Midbrain (tissue), 1 donor: ENCODE results near the gene EFHD2.
"Not testable (repeated sequence)": the region's sequence is repeated elsewhere in the genome, so short reads cannot be mapped to it uniquely, and the experiment has no call there.

Experiments used
- DNase-seq: peaks from one replicate; lab custom pipeline; 2025; lab: John Stamatoyannopoulos, UW

EFHD2 gene

GRCh38 chr1:15430787-15431570 lies 21.3 kb downstream of the EFHD2 start:
- peak; percentile 71 for DNase-seq

GRCh38 chr1:15431571-15431948 lies 21.9 kb downstream of the EFHD2 start:
- no peak for DNase-seq

- no peak for DNase-seq
Observed at GRCh38 chr1:15432324-15432723, 22.6 kb downstream of the EFHD2 start.

GRCh38 chr1:15433471-15433870 lies 23.8 kb downstream of the EFHD2 start:
- DNase-seq: no peak

GRCh38 chr1:15434739-15435138 lies 25.1 kb downstream of the EFHD2 start:
- DNase-seq: not testable (repeated sequence)

- no peak for DNase-seq
Observed at GRCh38 chr1:15435239-15436077, 25.8 kb downstream of the EFHD2 start.

GRCh38 chr1:15436881-15437442 lies 27.3 kb downstream of the EFHD2 start:
- no peak for DNase-seq

- DNase-seq: no peak
Observed at GRCh38 chr1:15439325-15439724, 29.6 kb downstream of the EFHD2 start.

GRCh38 chr1:15440357-15440756 lies 30.7 kb downstream of the EFHD2 start:
- DNase-seq: no peak

- no peak for DNase-seq
Observed at GRCh38 chr1:15441247-15441646, 31.6 kb downstream of the EFHD2 start.

- no peak for DNase-seq
Observed at GRCh38 chr1:15442119-15442518, 32.4 kb downstream of the EFHD2 start.

GRCh38 chr1:15442759-15443158 lies 33.1 kb downstream of the EFHD2 start:
- no peak for DNase-seq

- no peak for DNase-seq
Observed at GRCh38 chr1:15443281-15443680, 33.6 kb downstream of the EFHD2 start.

GRCh38 chr1:15444468-15445389 lies 35.0 kb downstream of the EFHD2 start:
- no peak for DNase-seq

- no peak for DNase-seq
Observed at GRCh38 chr1:15445390-15446122, 35.9 kb downstream of the EFHD2 start.

GRCh38 chr1:15446212-15446611 lies 36.5 kb downstream of the EFHD2 start:
- no peak for DNase-seq

GRCh38 chr1:15448877-15449462 lies 39.3 kb downstream of the EFHD2 start:
- DNase-seq: no peak

GRCh38 chr1:15449567-15449966 lies 39.9 kb downstream of the EFHD2 start:
- DNase-seq: no peak

GRCh38 chr1:15451014-15451722 lies 41.5 kb downstream of the EFHD2 start:
- no peak for DNase-seq

GRCh38 chr1:15452216-15452615 lies 42.5 kb downstream of the EFHD2 start:
- DNase-seq: no peak
